ENCODE data around the gene MYOZ3. TPM values are rescaled to one million over a fixed set of nuclear protein-coding genes. Genes with fewer than 3 reads are reported as not detected.
A peak's percentile ranks its signal among the peaks of the same experiment; 100 is the strongest.

The MYOZ3 gene
- total and polyA plus RNA-seq, 2 experiments from 2014 or later = 6.8 to 10.7 TPM

DNA sequence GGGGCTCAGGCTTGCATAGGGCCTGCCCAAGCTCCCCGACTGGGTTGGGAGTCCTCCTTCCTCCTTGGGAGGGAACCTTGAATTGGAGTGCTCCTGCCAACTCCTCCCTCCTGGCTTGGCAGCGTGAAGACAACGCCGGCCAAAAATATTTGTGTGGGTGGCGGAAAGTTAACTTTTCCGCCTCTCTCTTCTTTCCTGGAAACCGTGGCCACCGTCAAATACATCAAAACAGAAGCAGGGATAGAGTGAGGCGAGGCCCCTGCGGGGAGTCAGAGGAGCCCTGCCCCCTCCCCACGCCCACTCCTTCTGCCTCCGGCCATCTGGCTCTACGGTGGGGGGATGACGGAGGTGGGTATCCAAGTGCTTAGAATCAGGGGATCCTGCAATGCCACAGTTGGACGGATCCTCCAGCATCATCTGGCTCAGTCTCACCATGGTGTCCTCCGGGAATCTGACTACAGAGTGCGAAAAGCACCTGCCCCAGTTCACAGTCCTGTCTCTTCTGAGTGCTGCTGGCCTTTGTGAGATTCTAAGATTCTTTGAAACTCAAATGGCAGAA lies 45.8 kb upstream of the MYOZ3 start:
- peaks cover 28% of the 10 kb centered on the region for H3K4me1 ChIP-seq (ENCODE audit: low read depth)
- TF ChIP-seq, protein P1, sequence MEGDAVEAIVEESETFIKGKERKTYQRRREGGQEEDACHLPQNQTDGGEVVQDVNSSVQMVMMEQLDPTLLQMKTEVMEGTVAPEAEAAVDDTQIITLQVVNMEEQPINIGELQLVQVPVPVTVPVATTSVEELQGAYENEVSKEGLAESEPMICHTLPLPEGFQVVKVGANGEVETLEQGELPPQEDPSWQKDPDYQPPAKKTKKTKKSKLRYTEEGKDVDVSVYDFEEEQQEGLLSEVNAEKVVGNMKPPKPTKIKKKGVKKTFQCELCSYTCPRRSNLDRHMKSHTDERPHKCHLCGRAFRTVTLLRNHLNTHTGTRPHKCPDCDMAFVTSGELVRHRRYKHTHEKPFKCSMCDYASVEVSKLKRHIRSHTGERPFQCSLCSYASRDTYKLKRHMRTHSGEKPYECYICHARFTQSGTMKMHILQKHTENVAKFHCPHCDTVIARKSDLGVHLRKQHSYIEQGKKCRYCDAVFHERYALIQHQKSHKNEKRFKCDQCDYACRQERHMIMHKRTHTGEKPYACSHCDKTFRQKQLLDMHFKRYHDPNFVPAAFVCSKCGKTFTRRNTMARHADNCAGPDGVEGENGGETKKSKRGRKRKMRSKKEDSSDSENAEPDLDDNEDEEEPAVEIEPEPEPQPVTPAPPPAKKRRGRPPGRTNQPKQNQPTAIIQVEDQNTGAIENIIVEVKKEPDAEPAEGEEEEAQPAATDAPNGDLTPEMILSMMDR (IDR thresholded peaks at IDR 0.05; ENCODE audit: low read depth, low read length) = no peak
- H3K9me3 ChIP-seq (ENCODE audit: low read depth) = no peaks in the 10 kb centered on the region
- H3K27ac ChIP-seq = no peak overlapping the region
- DNase-seq (ENCODE audit: low read depth in 1 of 2, low spot score in 1 of 2) = peak in 1 of 2 donors; percentile 92
- H3K36me3 ChIP-seq = no peaks in the 10 kb centered on the region
- H3K4me3 ChIP-seq = no peak overlapping the region
- no peaks in the 10 kb centered on the region for H3K27me3 ChIP-seq

DNA sequence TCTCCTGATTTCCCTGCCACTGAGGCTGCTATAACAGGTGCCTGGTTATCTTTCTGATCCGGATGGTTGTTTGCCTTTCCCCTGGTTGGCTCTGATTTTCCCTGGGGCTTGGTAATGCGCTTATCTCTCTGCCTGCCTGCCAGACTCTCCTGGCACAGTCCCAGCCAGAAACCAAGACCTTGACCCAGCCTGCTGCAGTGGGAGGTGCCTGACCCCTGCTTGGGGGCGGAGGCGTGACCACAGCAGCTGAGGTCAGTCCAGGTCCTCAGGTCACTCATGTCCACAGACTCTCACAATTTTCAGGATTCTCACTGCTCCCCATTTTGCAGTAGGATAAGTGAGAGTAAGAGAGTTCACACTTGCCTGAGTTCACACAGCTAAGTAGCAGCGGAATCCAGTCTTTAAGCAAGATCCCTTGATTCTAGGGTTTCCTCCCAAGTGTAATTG lies 45.0 kb upstream of the MYOZ3 start:
- peak in 1 of 2 donors; percentile 74 for DNase-seq (ENCODE audit: low read depth in 1 of 2, low spot score in 1 of 2)
- H3K4me1 ChIP-seq (ENCODE audit: low read depth) = peaks cover 21% of the 10 kb centered on the region
- no peak overlapping the region for H3K27ac ChIP-seq
- H3K9me3 ChIP-seq (ENCODE audit: low read depth) = no peaks in the 10 kb centered on the region
- TF ChIP-seq, protein P1 (IDR thresholded peaks at IDR 0.05; ENCODE audit: low read depth, low read length) = no peak
- no peaks in the 10 kb centered on the region for H3K36me3 ChIP-seq
- H3K4me3 ChIP-seq = no peak overlapping the region
- no peaks in the 10 kb centered on the region for H3K27me3 ChIP-seq

DNA sequence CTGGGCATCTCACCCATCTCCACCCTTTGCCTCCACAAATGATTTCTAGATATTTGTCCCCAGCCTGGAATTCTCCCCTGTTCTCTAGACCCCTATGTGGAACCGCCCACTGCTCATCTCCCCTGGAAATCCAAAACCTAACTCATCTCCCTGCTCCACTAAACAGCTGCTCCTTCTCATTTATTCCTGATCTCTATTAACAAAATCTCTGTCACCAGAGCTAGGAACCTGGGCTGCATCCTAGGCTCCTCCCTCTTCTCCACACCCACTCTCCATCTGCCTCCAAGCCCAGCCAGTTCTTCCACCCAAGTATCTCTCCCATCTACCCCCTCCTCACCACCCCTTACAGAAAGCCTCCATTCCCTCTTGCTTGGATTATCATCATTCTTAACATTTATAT lies 44.5 kb upstream of the MYOZ3 start:
- no peak overlapping the region for H3K27ac ChIP-seq
- TF ChIP-seq, protein P1 (IDR thresholded peaks at IDR 0.05; ENCODE audit: low read depth, low read length) = no peak
- DNase-seq (ENCODE audit: low read depth in 1 of 2, low spot score in 1 of 2) = no peak
- no peak overlapping the region for H3K4me3 ChIP-seq
- H3K27me3 ChIP-seq = no peaks in the 10 kb centered on the region
- peaks cover 17% of the 10 kb centered on the region for H3K4me1 ChIP-seq (ENCODE audit: low read depth)
- no peaks in the 10 kb centered on the region for H3K9me3 ChIP-seq (ENCODE audit: low read depth)
- H3K36me3 ChIP-seq = no peaks in the 10 kb centered on the region

DNA sequence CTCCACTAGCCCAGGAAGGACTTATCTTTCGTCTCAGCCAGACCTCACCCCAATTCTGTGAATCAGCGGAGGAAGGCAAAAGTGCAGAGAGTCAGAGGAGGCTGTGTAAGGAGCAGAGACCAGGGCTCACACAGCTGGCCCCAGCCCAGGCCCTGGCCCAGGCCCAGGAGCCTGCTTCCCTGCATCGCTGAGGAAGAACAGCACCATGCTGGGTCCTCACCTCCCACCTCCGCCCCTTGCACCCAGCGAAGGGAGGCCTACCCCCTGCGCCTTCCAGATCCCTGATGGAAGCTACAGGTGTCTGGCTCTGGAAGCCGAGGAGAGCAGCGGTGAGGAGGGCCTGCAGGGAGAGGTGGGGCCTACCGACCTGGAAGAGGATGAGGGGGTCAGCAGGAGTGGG lies 42.9 kb upstream of the MYOZ3 start:
- Histone ChIP-seq H3K4me1 (ENCODE audit: low read depth) (peaks cover 7% of the 10 kb centered on the region), H3K27me3 (no peaks in the 10 kb centered on the region), H3K27ac (no peak overlapping the region)

DNA sequence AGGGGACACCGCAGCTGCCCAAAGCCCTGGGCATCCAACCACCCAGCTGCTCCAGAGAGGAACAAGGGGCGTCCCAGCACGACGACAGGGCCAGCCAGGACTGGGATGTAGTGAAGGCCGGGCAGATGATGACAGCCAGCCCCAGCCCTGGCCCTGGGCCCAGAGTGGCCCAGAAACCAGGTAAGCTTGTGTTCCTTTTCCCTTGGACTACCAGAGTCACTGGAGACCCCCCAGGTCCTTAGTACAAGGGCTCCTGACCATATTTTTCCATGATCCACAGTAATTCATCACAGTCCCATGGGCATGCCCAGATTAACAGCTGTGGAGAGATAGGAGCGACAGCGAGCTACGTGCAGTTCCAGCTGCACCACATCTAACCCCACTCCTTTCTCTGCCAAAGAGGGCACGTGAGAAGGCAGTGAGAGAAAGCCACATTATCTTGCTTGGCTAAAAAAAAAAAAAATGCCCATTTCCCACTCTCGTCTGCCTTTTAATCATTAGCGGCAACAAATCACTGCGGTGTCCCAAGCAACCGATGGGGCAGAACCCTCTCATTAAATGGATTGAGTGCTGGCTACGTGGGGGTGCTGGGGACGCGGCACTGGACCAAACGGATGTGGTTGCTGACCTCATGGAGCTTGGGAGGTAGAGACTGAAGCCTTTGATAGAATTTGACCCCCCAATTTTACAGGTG lies 42.3 kb upstream of the MYOZ3 start:
- Histone ChIP-seq H3K27ac (no peak overlapping the region), H3K4me1 (ENCODE audit: low read depth) (peaks cover 7% of the 10 kb centered on the region)

More for the DNA sequence above, 42.9 kb upstream of the MYOZ3 start:
- TF ChIP-seq, protein P1 (IDR thresholded peaks at IDR 0.05; ENCODE audit: low read depth, low read length) = no peak
- Histone ChIP-seq H3K4me3 (no peak overlapping the region), H3K9me3 (ENCODE audit: low read depth) (no peaks in the 10 kb centered on the region), H3K36me3 (no peaks in the 10 kb centered on the region)
- peak in 1 of 2 donors; percentile 83 for DNase-seq (ENCODE audit: low read depth in 1 of 2, low spot score in 1 of 2)

More for the DNA sequence above, 42.3 kb upstream of the MYOZ3 start:
- no peaks in the 10 kb centered on the region for H3K9me3 ChIP-seq (ENCODE audit: low read depth)
- no peaks in the 10 kb centered on the region for H3K36me3 ChIP-seq
- DNase-seq (ENCODE audit: low read depth in 1 of 2, low spot score in 1 of 2) = peak in 1 of 2 donors; percentile 94
- TF ChIP-seq, protein P1 (IDR thresholded peaks at IDR 0.05; ENCODE audit: low read depth, low read length) = no peak
- no peak overlapping the region for H3K4me3 ChIP-seq
- H3K27me3 ChIP-seq = no peaks in the 10 kb centered on the region

All from cardiac muscle cell (in vitro differentiated cells and primary cell).